H4 (cell line): ENCODE measurements around the gene MAP4K4. TPM values are rescaled to one million over a fixed set of nuclear protein-coding genes. Genes with fewer than 3 reads are reported as not detected.
"Not testable (repeated sequence)": the region's sequence is repeated elsewhere in the genome, so short reads cannot be mapped to it uniquely, and the experiment has no call there.

ENCODE experiments used
- DNase-seq: peaks from one replicate; pipeline ENCODE4 v3.0.0-alpha.2; 2015; ENCODE audit warnings: low spot score
- total RNA-seq: library from RNA; depleted of rRNA; stranded (reverse); fragments of >200 nt; shearing (Covaris generic); gene quantifications from 2 replicates; pipeline ENCODE4 v1.2.3, GENCODE V29; 2014

The MAP4K4 gene
- total RNA-seq, 1 experiment from 2014 or later: 26.4 TPM

GRCh38 chr2:101768556-101769220 lies 71.2 kb downstream of the MAP4K4 start:
- no peak for DNase-seq

DNA sequence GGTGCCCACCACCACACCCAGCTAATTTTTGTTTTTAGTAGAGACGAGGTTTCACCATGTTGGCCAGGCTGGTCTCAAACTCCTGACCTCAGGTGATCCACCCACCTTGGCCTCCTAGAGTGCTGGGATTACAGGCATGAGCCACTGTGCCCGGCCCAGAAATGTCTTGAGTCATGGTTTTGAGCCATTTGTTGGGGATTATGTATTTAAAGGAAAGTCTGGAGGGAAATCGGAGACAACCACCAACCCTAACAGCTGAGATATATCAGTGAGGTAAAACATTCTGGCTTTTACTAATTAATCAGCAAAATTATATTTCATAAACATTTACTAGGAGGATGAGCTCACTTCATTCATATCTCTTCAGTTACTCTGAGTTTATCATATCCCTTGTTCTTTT lies 72.2 kb downstream of the MAP4K4 start:
- not testable (repeated sequence) for DNase-seq

- peak; percentile 65 for DNase-seq
Observed at GRCh38 chr2:101770726-101771125, 73.2 kb downstream of the MAP4K4 start.

DNA sequence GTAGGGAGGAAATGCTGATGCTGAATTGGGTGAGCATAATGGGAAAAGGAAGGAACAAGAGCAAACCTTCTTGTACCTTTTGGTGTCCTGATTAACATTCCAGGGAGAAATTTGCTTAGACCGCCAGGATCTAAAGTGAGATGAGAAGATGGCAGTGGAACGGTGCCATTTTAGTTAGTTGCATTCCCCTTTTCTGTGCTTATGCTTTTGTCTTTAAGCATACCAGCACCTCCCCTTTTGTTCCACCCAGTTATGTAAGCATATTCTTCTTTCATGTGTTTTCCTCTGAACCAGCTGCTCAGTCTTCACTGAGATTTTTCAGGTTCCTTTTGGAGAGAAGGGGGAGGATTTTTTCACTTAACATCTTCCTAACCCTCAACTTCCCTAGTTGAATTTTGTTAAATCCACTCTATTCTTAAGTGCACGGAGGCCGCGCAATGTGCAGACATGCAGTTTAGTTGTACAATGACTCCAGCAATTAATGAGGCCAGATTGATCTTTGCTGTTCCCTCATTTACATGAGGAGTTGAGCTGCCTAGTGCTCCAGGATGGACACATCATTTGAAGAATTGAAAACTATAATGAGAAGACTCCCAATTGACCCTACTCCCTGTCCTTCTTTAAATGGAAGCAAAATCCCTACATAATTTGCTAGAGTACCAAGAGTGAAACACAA lies 73.9 kb downstream of the MAP4K4 start:
- no peak for DNase-seq

DNA sequence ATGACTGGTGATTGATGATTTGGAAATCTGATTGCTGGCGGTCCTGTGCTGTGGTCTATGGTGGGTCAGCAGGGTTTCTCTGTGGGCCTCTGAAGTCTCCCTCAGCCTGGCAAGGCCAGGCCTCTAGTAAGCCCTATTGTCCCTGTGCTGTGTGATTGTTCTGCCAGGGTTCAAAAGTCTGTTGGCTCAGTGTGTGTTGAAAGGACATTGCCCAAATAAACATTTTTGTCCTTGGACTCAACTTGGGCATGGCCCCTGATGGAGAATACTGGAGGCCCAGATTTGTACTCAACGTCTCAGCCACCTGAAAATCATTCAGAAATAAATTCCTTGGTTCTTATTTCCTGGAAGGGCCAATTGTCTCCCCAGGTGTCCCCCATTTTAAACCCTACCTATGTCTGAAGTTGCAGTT lies 74.4 kb downstream of the MAP4K4 start:
- DNase-seq: no peak

DNA sequence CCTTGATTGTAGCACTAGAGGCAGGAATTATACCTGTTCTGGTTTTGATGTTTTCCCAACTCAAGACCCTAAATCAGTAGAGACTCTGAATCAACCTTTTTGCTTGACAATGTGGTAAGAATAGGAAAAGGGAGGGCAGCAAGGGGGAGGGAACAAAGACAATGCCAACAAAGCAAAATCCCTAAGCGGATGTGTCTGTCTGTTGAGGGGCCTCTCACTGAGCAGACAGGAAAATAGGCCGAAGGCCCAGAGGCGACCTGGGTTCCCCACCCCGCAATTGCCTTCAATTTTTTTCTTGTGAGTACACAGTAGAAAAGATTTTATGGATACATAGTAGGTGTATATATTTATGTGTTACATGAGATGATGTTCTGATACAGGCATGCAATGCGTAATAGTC lies 75.6 kb downstream of the MAP4K4 start:
- DNase-seq: no peak

DNA sequence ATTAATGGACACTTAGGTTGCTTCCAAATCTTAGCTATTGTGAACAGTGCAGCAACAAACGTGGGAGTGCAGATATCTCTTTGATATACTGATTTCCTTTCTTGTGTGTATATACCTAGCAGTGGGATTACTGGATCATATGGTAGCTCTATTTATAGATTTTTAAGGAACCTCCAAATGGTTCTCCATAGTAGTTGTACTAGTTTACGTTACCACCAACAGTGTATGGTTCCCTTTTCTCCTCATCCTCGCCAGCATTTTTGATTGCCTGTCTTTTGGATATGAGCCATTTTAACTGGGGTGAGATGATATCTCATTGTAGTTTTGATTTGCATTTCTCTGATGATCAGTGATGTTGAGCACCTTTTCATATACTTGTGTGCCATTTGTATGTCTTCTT lies 76.5 kb downstream of the MAP4K4 start:
- DNase-seq: not testable (repeated sequence)

- DNase-seq: no peak
Observed at GRCh38 chr2:101775092-101775491, 77.6 kb downstream of the MAP4K4 start.

DNA sequence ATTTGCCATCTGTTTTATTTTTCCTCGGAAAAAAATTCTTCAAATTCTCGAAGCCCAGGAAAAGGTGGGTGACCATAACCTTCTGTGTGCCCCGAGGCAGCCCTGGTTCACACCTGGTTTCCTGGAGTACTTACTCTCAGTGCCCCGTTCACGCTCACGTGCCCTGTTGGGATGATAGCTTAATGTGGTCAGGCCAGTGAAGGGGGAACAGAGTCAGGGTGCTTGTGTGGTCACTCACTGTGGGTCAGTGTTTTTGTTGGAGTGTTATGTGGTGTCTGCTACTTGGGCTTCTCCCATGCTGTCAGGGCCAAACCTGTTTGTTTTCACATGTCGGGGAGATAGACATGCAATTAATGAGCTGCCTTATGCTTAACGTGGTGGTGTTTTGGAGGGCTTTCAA lies 78.1 kb downstream of the MAP4K4 start:
- no peak for DNase-seq

GRCh38 chr2:101776172-101777043 lies 78.9 kb downstream of the MAP4K4 start:
- DNase-seq: no peak

DNA sequence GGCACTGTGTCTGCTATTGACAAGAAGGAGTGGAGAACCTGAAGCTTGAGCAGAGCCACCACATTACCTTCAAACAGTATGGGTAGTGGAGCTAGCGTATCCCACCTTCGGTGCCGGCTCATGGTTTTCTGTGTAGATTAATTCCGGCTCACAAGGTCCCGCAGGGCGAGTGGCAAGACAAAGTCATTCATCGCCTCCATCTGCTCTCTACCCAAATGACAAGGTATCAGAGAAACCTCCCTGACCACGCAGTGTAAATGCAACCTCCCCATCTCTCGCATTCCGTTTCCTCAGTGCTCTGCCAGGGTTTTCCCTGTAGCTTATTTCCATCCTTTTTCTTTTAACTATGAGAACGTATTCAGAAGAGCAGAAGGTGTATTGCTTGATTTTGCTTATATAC lies 79.8 kb downstream of the MAP4K4 start:
- DNase-seq: no peak

DNA sequence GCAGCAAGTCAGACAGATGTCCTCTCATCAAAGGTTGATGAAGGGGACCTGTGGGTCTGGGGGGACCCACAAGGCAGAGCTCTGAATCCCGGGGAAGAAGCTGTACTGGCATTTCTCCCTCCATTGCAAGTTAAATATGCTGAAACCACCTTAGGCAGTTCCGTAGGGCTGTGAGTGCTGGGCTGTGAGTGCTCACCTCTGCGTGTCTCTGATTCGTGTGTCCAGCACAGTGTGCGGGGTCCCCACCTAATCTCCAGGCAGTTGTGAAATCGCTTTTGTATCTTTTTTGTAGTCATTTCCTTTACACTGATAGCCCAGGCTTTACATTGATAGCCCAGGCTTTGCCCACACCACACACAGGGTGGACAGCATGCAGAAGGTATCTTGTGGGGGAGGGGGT lies 80.6 kb downstream of the MAP4K4 start:
- no peak for DNase-seq

GRCh38 chr2:101779190-101779589 lies 81.7 kb downstream of the MAP4K4 start:
- no peak for DNase-seq

DNA sequence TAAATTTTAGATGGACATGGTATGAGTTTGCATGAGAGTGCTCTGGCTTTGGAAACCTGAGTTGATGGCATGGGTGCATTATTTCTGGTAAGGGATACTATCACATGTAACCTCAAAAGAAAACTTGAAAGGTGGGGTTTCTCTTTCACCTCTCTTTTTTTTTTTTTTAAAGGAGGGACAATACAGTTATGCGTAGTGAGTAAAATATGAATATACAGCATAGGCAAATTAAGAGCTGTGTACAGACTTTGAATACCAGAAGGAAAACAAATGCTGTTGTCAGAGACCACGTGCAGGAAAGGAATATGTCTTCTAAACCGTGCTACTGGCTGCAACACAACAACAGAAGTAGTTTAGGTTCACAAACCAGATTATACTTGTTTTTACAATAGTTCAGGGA lies 82.1 kb downstream of the MAP4K4 start:
- DNase-seq: no peak

DNA sequence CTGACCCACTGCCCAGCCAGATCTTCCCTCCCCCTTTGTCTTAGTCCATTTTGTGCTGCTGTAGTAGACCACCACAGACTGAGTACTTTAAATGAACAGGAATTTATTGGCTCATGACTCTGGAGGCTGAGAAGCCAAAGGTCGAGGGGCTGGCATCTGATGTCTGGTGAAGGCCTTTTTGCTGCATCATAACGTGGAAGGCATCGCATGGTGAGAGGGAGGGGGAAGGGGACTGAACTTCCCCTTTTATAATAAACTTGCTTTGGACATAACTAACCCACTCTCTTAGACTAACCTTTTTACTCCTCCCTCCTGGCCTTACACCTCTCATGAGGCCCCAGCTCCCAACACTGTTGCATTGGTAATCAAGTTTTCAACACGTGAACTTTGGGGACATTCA lies 83.8 kb downstream of the MAP4K4 start:
- no peak for DNase-seq

GRCh38 chr2:101781791-101782426 lies 84.4 kb downstream of the MAP4K4 start:
- no peak for DNase-seq

DNA sequence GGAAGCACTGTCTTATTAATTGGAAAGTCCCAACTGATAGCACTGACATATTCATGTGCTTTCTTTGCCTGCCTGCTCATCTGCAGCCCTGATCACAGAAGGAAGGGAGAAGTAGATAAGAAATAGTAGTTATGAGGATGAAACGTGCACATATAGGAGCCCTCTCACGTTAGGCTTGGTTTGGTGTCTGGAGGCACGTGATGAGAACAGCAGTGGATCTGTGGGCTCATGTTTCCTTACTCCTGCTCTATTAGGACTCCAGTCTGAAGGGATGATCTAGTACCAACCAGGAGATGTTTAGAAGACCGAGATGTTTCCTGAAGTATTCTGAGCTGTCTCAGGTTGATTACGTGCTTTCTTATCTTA lies 84.9 kb downstream of the MAP4K4 start:
- DNase-seq: no peak

DNA sequence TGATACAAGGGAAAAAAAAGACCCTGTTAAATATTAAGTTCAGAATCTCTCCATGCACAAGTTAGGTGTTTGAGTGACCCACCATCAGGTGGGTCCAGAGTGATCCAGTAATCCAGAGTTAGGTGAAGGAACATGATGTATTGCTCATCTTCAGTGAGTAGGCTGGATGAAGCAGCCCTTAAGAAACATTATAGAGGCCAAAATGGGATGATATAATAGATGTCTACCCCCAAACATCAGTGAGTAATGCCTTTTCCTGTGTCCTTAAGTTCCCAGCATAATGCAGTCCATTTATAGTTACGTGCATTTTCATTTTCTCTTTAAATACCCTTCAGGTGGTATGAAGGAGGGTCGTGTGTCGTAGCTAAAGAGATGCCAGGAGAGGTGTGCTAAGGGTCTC lies 89.6 kb downstream of the MAP4K4 start:
- DNase-seq: no peak

DNA sequence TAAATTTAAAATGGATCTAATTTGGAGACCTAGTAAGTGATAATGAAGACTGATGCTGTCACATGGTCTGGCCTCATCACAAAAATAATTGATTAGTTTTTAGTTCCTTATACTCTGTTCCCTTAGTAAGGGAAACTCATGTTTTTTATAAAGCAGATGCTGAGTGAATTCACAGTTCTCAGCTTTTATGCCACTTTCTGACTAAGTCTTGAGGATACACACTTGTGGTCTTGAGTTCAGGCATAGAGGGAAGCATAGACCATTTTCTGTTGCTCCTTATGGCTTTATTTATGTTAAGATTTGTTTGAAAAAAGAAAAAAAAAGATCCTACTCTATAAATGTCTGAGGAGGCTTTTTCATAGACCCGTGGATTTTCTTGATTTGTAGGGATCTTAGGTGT lies 91.1 kb downstream of the MAP4K4 start:
- DNase-seq: no peak

DNA sequence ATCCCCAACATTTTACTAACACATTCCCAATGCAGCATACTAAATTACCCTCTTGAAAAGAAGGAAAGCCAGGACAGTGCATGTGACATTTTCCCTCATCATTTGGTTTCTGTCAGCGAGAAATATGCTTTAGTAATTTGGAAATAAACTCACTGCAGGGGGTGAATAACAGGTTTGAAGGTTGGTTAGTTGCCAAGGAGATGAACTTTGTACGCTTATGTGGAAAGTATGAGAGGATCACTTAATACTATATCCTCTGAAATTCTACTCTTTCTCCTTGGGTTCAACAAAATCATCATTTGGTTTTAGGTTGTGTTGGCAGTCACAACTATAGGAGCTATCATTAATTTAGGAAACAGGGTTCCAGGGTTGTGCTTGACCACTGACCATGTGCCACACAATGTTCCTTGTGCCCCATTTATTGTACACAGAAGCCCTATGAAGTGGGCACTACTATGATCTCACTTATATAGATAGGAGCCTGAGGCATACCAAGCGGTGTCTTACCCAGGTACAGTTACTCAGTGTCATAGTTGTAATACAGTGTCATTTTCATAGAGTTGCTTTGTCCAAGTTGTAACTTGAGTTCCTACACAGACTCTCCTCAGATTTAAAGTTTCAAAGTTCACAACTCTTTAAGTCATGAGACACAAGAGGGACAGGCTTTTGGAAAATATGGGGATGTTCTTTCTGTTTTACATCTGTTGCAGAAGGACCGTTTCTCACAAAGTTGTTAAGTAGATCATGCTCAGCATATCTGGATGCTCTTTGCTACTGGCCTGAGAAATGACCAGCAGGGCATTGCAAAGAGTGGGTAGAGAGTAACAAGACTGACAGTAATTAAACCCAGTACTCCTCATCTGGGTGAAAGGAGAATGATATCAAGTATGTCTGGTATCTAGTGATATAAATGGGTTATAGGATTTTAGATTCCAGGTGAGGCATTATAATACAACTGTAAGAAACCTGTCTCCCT lies 91.8 kb downstream of the MAP4K4 start:
- DNase-seq: no peak

- no peak for DNase-seq
Observed at GRCh38 chr2:101790416-101790815, 92.9 kb downstream of the MAP4K4 start.
